PC-9 (cell line): Measurements from ENCODE around the gene HPS6.
"Not testable (repeated sequence)": the region's sequence is repeated elsewhere in the genome, so short reads cannot be mapped to it uniquely, and the experiment has no call there.

Experiments
- EZH2 ChIP-seq: fragments of 200-600 bp; sonication (generic); IDR thresholded peaks from 2 replicates; pipeline ENCODE4 v1.8.0; 2017; ENCODE audit warnings: antibody characterized with exemption, low read depth
- TF ChIP-seq, protein P1 (sequence below): fragments of 200-600 bp; sonication (generic); conservative IDR thresholded peaks from 2 replicates; pipeline ENCODE4 v1.6.1; 2017; ENCODE audit warnings: mixed run types, antibody characterized with exemption, mild to moderate bottlenecking, moderate library complexity

- TF ChIP-seq, protein P1, sequence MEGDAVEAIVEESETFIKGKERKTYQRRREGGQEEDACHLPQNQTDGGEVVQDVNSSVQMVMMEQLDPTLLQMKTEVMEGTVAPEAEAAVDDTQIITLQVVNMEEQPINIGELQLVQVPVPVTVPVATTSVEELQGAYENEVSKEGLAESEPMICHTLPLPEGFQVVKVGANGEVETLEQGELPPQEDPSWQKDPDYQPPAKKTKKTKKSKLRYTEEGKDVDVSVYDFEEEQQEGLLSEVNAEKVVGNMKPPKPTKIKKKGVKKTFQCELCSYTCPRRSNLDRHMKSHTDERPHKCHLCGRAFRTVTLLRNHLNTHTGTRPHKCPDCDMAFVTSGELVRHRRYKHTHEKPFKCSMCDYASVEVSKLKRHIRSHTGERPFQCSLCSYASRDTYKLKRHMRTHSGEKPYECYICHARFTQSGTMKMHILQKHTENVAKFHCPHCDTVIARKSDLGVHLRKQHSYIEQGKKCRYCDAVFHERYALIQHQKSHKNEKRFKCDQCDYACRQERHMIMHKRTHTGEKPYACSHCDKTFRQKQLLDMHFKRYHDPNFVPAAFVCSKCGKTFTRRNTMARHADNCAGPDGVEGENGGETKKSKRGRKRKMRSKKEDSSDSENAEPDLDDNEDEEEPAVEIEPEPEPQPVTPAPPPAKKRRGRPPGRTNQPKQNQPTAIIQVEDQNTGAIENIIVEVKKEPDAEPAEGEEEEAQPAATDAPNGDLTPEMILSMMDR: not testable (repeated sequence)
- not testable (repeated sequence) for TF ChIP-seq EZH2
These were observed 29.3 kb upstream of the HPS6 start for GRCh38 chr10:102035807-102036206.
